Cardiac septum (tissue), 1 donor: Measurements from ENCODE around the gene DAPP1. TPM values are rescaled to one million over a fixed set of nuclear protein-coding genes. Genes with fewer than 3 reads are reported as not detected.
"Not testable (repeated sequence)": the region's sequence is repeated elsewhere in the genome, so short reads cannot be mapped to it uniquely, and the experiment has no call there.

ENCODE experiments used
- DNase-seq: peaks from one replicate; pipeline ENCODE4 v3.0.0-alpha.2; 2020; ENCODE audit warnings: low spot score
- intact Hi-C: fragments of 100-400 bp; cut with DNase I; formaldehyde crosslinking; loops from one replicate; pipeline ENCODE4 v1.14.0; 2022
- long read RNA-seq: library from polyadenylated mRNA; unstranded; transcript quantifications from one replicate; pipeline ENCODE4 v2.0.0, GENCODE V29; 2021
- total RNA-seq: library from RNA; stranded (reverse); fragmentation: NEBNext Ultra II Directional; extraction: Animal tissue kit (Norgen Biotek cat#: 25700); gene quantifications from one replicate; pipeline ENCODE4 v1.2.1, GENCODE V29; 2021
- donor health status: DM: no; HTN: no; CAD: no.

The DAPP1 gene
- 0.43 TPM for total RNA-seq
- long read RNA-seq, result 0 reads

DNA sequence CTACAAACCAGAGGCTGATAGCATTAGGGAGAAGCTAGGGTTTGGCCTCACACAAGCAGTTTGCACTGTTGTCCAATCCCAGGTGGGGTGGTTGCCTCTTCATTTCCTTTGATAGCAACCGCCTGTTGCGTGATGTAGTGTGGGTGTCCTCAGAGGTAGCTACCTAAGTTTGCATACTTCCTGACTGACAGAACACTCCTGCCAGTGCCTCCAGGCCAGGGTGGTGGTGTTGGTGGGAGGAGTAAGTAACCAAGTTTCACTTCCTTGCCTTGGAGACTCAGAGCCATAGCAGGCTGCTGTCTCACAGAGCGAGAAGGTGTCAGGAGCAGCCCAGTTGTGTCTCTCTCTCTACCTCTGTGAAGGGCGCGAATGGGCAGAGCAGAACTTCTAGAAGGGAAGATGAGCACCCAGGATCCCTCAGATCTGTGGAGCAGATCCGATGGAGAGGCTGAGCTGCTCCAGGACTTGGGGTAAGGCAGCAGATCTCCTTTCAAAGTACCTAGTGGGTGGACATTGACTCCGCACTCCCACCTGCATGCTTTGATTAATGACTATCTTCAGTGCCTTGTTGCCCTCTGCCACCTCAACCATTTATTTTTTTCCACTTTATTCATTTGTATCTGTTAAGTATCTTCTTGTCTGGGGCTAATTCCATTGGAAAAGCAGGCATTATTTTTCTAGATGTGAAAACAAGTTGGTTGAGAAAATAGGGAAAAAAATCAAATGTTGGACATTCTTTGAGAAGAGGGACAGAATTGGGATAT, at the start of gene DAPP1:
TSS of gene DAPP1 (plus strand) at position 283 of the 764 bp plus-strand sequence. CDS start at position 370, 87 bp downstream.
- DNase-seq, result peak; percentile 82
- intact Hi-C loops, result loop anchor here (5.0 kb wide), 1 partner anchor 66 kb away; no protein-coding TSS in a partner anchor

GRCh38 chr4:99770842-99771241, 45.8 kb upstream of the DAPP1 start:
- intact Hi-C loops, DNase-seq: not testable (repeated sequence)

DNA sequence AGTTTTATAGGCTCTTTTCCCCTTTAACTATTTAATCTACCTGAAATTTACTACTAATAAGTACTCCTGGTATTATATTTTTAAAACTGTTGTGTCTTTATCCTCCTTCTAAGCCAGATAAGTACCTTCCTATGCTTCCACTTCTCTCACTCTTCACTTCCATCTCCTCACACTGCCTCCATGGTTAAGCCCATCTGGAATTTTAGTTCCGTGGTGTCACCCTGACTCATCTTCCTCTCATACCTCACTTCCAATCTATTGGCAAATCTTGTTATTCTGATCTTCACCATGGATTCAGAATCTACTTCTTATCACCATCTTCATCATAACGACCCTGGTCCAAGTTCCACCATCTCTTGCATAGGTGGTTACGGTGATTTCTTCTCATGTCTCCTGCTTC, 32.7 kb upstream of the DAPP1 start:
- intact Hi-C loops, result no loop called here
- DNase-seq, result no peak

DNA sequence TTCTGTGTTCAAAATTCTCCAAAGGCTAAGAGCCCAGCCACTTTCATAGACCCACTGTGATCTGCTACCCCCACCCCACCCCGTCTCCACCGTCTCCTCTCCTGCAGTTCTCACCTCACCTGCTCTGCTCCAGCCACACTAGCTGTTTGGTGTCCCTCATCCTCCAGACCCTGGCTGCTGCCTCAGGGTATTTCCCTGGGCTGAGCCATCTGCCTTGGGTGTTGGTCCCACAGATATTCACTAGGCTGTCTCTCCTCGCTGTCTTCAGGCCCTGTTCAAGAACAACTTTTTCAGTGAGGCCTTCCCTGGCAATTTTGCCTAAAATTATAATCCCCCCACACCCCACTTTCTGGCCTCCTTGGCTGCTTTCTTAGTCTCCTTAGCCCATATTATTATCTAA, 31.8 kb upstream of the DAPP1 start:
- no peak for DNase-seq
- intact Hi-C loops, result no loop called here

DNA sequence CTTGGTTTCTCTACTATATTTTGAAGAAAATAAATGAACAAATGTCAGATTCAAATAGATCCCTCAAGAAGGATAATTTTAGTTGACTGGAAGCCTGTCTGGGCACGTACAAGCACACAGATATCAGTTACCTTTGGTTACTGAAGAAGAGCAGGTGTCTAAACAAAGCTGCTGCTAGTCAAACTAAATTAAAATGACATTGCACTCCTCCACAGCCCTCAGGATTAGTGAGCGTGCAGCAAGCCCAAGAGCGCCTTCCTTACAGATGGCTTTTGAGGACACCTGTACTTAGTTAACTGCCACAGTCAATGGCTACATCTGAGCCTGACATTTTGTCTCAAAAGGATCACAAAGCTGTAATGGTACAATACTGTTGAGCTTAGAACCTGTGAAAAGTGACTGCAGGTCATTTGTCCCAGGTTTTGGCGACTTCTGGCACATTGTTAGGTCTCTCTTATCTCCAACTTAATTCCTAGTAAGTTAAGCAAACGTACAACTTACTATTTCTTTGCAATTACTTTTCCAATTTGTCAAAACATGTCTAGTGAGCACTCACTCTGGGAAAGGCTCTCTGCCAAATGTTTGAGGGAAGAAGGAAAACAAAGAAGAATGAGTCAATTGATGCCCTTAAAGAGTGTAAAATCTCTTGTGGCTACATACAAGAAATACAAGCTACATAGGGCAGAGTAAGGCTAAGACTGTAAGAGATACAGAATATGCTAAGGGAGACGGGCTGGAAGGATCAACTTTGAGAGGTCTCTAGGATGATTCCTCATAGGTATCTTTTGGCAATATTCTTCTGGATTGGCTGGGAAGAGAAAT, 25.6 kb upstream of the DAPP1 start:
- DNase-seq, result no peak
- intact Hi-C loops, result no loop called here

- intact Hi-C loops, result loop anchor here (5.0 to 10.0 kb wide), 2 partner anchors 78 to 156 kb away; no protein-coding TSS in a partner anchor
- no peak for DNase-seq
Observed at GRCh38 chr4:99800332-99801004, 16.2 kb upstream of the DAPP1 start.

DNA sequence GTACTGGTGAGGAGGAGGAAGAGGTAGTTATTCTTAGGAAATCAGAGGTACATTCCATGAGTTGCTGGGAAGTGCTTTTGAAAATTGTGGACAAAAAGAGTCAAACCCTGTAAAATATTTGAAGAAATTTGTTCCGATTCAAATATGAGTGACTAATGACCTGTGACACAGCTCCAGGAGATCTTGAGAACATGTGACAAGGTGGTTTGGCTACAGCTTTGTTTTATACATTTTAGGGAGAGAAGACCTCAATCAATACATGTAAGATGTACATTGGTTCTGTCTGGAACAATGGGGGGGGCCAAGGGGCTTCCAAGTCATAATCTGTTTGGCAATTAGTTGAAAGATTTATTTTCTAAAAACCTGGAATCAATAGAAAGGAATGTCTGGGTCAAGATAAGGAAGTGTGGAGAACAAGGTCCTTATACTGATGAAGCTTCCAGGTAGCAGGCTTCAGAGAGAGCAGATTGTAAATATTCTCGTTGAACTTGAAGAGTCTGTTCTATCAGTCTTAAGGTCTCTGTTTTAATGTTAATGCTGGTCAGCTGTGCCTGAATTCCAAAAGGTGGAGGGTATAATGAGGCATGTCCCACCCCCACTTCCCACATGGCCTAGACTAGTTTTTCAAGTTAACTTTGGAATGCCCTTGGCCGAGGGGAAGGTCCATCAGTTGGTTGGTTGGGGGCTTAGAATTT, 15.5 kb upstream of the DAPP1 start:
- intact Hi-C loops, result loop anchor here (5.0 to 10.0 kb wide), 2 partner anchors 79 to 156 kb away; no protein-coding TSS in a partner anchor
- no peak for DNase-seq

DNA sequence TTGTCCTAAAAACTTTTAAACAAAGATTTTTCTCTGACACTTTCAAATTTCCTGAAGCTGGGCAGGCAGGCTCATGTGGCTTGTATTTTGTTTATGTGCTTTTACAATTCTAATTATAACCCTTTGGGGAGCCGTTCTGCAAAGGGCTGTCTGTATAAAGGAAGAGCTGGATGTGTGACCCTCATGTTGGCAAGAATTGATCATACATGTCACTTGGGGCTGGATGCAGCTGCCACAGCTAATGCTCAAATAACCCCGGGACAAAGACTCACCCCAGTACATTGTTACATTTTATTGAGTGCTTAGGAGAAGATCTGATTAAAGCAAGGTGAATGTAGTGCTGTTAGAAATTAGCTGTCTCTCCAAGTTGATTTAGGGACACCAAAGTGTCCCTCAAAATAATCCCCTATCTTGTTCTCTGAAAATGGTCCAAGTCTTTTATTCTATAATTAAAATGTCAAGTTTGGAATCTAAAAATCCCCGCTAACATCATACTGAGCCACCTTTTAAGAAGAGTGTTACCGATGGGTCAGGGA, 13.0 kb upstream of the DAPP1 start:
- intact Hi-C loops, result loop anchor here (5.0 to 10.0 kb wide), 2 partner anchors 81 to 159 kb away; no protein-coding TSS in a partner anchor

DNA sequence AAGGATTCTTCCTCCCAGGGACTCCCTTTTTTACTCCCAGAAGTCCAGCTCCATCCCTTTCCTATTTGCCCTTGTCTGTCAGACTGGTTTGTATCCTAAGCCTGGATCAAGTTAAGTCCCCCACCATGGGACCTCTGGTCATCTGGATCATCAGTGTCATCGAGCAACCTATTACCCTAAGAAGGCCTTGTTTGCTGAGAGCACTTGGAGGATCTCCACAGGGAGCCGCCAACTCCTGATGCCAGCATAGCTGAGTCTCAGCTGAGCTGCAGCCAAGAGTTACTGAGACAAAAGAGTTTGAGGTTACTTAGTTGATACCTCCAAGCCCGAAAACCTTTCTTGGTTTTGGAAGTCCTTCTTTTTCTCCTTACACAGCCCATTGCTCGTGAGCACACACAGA, 10.1 kb upstream of the DAPP1 start:
- intact Hi-C loops, result loop anchor here (5.0 to 10.0 kb wide), 2 partner anchors 141 to 162 kb away; partner anchors contain the start of gene DNAJB14
- DNase-seq, result no peak

More for the DNA sequence above, 13.0 kb upstream of the DAPP1 start:
- no peak for DNase-seq

DNA sequence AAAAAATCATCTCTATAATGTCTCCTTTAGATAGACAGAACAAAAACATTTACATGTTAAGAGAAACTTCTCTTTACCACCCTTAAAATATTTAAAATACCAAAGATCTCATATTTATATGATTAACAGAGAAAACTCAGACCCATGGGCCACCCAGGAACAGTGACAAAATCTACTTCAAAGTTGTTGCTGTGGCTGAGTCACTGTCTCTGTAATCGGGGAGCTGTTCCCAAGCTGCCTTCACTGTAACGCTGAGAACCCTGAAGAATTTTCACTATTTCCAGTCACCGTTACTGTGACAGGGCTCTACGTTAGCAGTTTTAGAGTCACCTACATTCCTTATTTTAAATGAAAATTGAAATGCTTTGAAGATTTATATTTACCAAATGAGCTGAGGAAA, 9.0 kb upstream of the DAPP1 start:
- no peak for DNase-seq
- intact Hi-C loops, result loop anchor here (2.0 to 10.0 kb wide), 3 partner anchors 140 to 247 kb away; partner anchors contain the start of gene DNAJB14

- peak; percentile 78 for DNase-seq
- intact Hi-C loops, result loop anchor here (2.0 to 10.0 kb wide), 3 partner anchors 139 to 248 kb away; partner anchors contain the start of gene DNAJB14
Observed at GRCh38 chr4:99808260-99808857, 8.3 kb upstream of the DAPP1 start.

- intact Hi-C loops, result loop anchor here (2.0 to 10.0 kb wide), 3 partner anchors 138 to 249 kb away; partner anchors contain the start of gene DNAJB14
- DNase-seq, result no peak
Observed at GRCh38 chr4:99809326-99809725, 7.3 kb upstream of the DAPP1 start.

- DNase-seq, result no peak
- intact Hi-C loops, result no loop called here
Observed at GRCh38 chr4:99810536-99810935, 6.1 kb upstream of the DAPP1 start.

- intact Hi-C loops, result no loop called here
- no peak for DNase-seq
Observed at GRCh38 chr4:99811117-99811516, 5.5 kb upstream of the DAPP1 start.

DNA sequence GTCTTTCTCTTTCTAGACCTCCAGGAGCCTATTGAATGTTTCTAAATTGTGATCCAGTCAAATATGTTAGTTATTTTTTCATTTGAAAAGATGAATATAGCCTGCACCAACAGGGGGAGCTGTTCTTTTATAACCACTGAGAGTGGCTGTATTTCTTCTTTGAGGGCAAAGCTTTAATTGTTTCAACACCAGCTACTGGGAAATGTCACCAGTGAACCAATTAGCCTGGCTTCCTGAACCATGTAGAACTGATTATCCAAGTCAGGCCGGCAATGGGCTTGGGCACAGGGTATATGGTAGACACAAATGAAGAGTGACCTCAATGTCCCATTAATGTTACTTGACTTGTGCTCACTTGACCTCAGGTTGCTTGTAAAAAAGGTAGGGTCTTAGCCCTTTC, 4.8 kb upstream of the DAPP1 start:
- intact Hi-C loops, result no loop called here
- no peak for DNase-seq

DNA sequence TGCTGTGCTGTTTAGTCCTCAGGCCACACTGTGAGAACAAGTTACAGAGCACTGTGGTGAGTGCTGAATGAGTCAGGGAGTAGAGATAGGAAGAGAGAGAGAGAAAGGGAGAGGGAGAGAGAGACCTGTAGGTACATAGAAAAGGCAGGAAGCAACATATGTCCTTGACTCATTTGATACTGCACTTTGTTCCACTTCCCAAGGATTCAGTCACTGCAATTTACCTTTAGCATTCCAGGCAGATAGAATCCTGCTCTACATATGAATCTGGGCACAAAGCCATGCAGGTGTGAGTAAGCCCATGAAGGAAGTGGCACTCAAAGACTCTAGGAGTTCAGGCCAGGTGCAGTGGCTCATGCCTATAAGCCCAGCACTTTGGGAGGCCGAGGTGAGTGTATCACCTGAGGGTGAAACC, 1.0 kb upstream of the DAPP1 start:
- DNase-seq, result no peak
- intact Hi-C loops, result loop anchor here (5.0 kb wide), 1 partner anchor 67 kb away; no protein-coding TSS in a partner anchor

DNA sequence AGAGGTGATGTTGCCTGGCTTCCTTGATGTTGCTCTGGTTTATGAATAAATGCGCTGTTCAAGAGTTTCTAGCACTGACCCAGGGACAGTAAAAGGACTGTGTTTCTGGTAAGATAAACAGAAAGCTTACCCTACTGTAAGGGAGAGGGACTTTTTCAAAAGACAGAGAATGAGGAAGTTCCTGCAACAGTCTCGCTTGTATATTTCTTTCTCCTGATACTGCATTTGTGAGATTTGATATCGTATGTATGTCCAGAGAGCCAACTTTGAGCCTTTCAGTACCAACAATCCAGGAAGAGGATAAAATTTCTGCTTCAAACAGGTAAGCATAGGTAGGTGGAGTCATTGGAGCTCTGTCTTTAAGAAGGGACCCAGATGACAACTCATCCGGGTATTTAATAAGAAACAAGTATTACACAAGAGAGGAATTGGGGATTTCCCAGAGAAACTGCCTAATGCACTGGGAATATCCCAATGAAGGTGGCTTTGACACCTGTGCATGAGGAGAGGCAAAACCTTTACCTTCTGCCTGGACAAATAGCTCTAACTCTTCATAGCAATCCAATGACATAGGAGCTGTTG, 773 bp downstream of the DAPP1 start:
- intact Hi-C loops, result loop anchor here (5.0 kb wide), 1 partner anchor 65 kb away; no protein-coding TSS in a partner anchor
- DNase-seq, result no peak

DNA sequence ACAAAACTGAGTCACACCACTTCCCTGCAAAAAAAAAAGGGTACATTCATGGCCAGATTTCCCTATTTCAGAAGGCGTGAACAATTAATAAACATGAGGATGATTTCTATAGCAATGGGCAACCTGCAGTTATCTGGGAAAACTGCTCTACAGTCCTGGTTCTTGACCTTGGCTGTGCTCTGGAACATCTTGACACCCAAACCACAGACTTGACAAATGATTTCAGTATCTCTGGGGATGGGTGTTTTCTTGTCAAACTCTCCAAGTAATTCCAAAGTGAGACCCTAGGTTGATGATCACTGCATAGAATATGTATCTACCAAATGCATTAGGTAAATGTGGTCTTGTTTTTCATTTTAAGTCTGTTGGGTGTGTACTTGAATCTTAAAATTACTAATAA, 2.0 kb downstream of the DAPP1 start:
- intact Hi-C loops, result loop anchor here (5.0 kb wide), 1 partner anchor 64 kb away; no protein-coding TSS in a partner anchor
- DNase-seq, result no peak
